GM23338 (cell line): Measurements from ENCODE around the gene CDH15. TPM values are rescaled to one million over a fixed set of nuclear protein-coding genes. Genes with fewer than 3 reads are reported as not detected.

Experiments used
- ATAC-seq: fragments of 200-7000 bp; cut with Tn5 transposase; 3 replicates; pipeline ENCODE4 v1.9.1; 2020
- DNase-seq: peaks from one replicate; pipeline ENCODE4 v3.0.0-alpha.2; 2015; ENCODE audit warnings: low spot score
- H2AFZ ChIP-seq: fragments of 200-600 bp; sonication (generic); 2 replicates; pipeline ENCODE4 v1.8.0; 2016; ENCODE audit warnings: antibody characterized with exemption, mild to moderate bottlenecking, moderate library complexity
- H3F3A ChIP-seq: fragments of 200-600 bp; sonication (generic); replicated peaks from 2 replicates; pipeline ENCODE4 v1.8.0; 2017; ENCODE audit warnings: antibody characterized with exemption, mixed run types, low read depth
- H3K27ac ChIP-seq: fragments of 200-600 bp; sonication (generic); 2 replicates; pipeline ENCODE4 v1.6.1; 2016; ENCODE audit warnings: low read depth
- H3K27me3 ChIP-seq: fragments of 200-600 bp; sonication (generic); 2 replicates; pipeline ENCODE4 v1.8.0; 2016; ENCODE audit warnings: mild to moderate bottlenecking, mixed run types, moderate library complexity; ENCODE audit not compliant: insufficient read depth
- H3K36me3 ChIP-seq: fragments of 200-600 bp; sonication (generic); 2 replicates; pipeline ENCODE4 v1.8.0; 2016; ENCODE audit warnings: mild to moderate bottlenecking; ENCODE audit not compliant: insufficient read depth
- H3K4me1 ChIP-seq: fragments of 200-600 bp; sonication (generic); 2 replicates; pipeline ENCODE4 v1.8.0; 2016; ENCODE audit warnings: mild to moderate bottlenecking, moderate library complexity; ENCODE audit not compliant: insufficient read depth
- H3K4me2 ChIP-seq: fragments of 200-600 bp; sonication (generic); 2 replicates; pipeline ENCODE4 v1.7.1; 2017; ENCODE audit warnings: mixed run types
- H3K4me3 ChIP-seq: fragments of 200-600 bp; sonication (generic); 2 replicates; pipeline ENCODE4 v1.6.1; 2016; ENCODE audit warnings: mixed run types
- H3K79me2 ChIP-seq: fragments of 200-600 bp; sonication (generic); replicated peaks from 2 replicates; pipeline ENCODE4 v1.8.0; 2017; ENCODE audit warnings: mild to moderate bottlenecking; ENCODE audit not compliant: insufficient read depth
- H3K9me2 ChIP-seq: fragments of 200-600 bp; sonication (generic); 2 replicates; pipeline ENCODE4 v1.8.0; 2017; ENCODE audit not compliant: insufficient read depth
- H4K20me1 ChIP-seq: fragments of 200-600 bp; sonication (generic); replicated peaks from 2 replicates; pipeline ENCODE4 v1.8.0; 2017; ENCODE audit warnings: mild to moderate bottlenecking; ENCODE audit not compliant: insufficient read depth
- H3K27ac Mint-ChIP-seq: 2 replicates; pipeline ENCODE4 v1.8.0; 2020; ENCODE audit warnings: inconsistent platforms, mild to moderate bottlenecking, moderate library complexity, mixed read lengths
- H3K27me3 Mint-ChIP-seq: 3 replicates; pipeline ENCODE4 v1.8.0; 2022; ENCODE audit warnings: low read depth, mild to moderate bottlenecking, moderate library complexity, mixed read lengths, inconsistent platforms; ENCODE audit not compliant: insufficient read depth, poor library complexity
- H3K36me3 Mint-ChIP-seq: 3 replicates; pipeline ENCODE4 v1.8.0; 2021; ENCODE audit warnings: low read depth, mild to moderate bottlenecking, inconsistent platforms, moderate library complexity, mixed read lengths
- H3K4me1 Mint-ChIP-seq: 3 replicates; pipeline ENCODE4 v1.8.0; 2020; ENCODE audit warnings: mild to moderate bottlenecking, inconsistent platforms, mixed read lengths
- H3K4me3 Mint-ChIP-seq: 3 replicates; pipeline ENCODE4 v1.8.0; 2021; ENCODE audit warnings: moderate library complexity, mild to moderate bottlenecking, inconsistent platforms, mixed read lengths
- H3K9me3 Mint-ChIP-seq: 3 replicates; pipeline ENCODE4 v1.8.0; 2020; ENCODE audit warnings: moderate library complexity, mild to moderate bottlenecking, inconsistent platforms, mixed read lengths
- CREB1 ChIP-seq: fragments of 250-450 bp; sonication (Bioruptor Pico); IDR thresholded peaks from 2 replicates; pipeline ENCODE4 v1.5.0; 2020; ENCODE audit warnings: low read depth, mild to moderate bottlenecking, moderate library complexity
- CTCF ChIP-seq, 2 experiments: fragments of 200-600 bp in 1 of 2; sonication (generic) in 1 of 2; conservative IDR thresholded peaks; 2 replicates each; pipeline versions ENCODE4 v1.5.1 to v1.6.1; 2016 to 2017; ENCODE audit warnings: antibody characterized with exemption in 2 of 2, low read depth in 2 of 2, mild to moderate bottlenecking in 2 of 2, moderate library complexity in 1 of 2
- ETS1 ChIP-seq: IDR thresholded peaks from 2 replicates; pipeline ENCODE4 v1.6.1; 2016; ENCODE audit warnings: antibody characterized with exemption
- EZH2 ChIP-seq: fragments of 200-600 bp; sonication (generic); IDR thresholded peaks from one replicate; pipeline ENCODE4 v1.8.0; 2017; ENCODE audit warnings: antibody characterized with exemption, mild to moderate bottlenecking, low read depth; ENCODE audit not compliant: unreplicated experiment
- EZH2phosphoT487 ChIP-seq: fragments of 200-600 bp; sonication (generic); IDR thresholded peaks from one replicate; pipeline ENCODE4 v1.8.1; 2018; ENCODE audit warnings: antibody characterized with exemption; ENCODE audit not compliant: unreplicated experiment
- JUNB ChIP-seq: IDR thresholded peaks from one replicate; pipeline ENCODE4 v1.6.1; 2016; ENCODE audit warnings: antibody characterized with exemption; ENCODE audit not compliant: unreplicated experiment
- NANOG ChIP-seq: IDR thresholded peaks from 2 replicates; pipeline ENCODE4 v1.6.1; 2016; ENCODE audit warnings: antibody characterized with exemption, borderline replicate concordance
- POLR2AphosphoS5 ChIP-seq: IDR thresholded peaks from 2 replicates; pipeline ENCODE4 v1.6.1; 2016; ENCODE audit warnings: antibody characterized with exemption, low read depth
- REST ChIP-seq: IDR thresholded peaks from one replicate; pipeline ENCODE4 v1.6.1; 2018; ENCODE audit warnings: antibody characterized with exemption; ENCODE audit not compliant: unreplicated experiment
- STAT1 ChIP-seq: IDR thresholded peaks from one replicate; pipeline ENCODE4 v1.6.1; 2016; ENCODE audit warnings: antibody characterized with exemption; ENCODE audit not compliant: unreplicated experiment
- ZNF114 ChIP-seq: fragments of 250-450 bp; sonication (Bioruptor Pico); IDR thresholded peaks from 2 replicates; pipeline ENCODE4 v1.5.0; 2020; ENCODE audit warnings: mild to moderate bottlenecking, moderate library complexity
- ZNF331 ChIP-seq: fragments of 250-450 bp; sonication (Bioruptor Pico); IDR thresholded peaks from 2 replicates; pipeline ENCODE4 v1.5.0; 2020; ENCODE audit warnings: low read depth, mild to moderate bottlenecking, moderate library complexity
- ZNF462 ChIP-seq: fragments of 250-450 bp; sonication (Bioruptor Pico); IDR thresholded peaks from 2 replicates; pipeline ENCODE4 v1.5.0; 2020; ENCODE audit warnings: mild to moderate bottlenecking, moderate library complexity
- polyA plus RNA-seq: library from polyadenylated mRNA; unstranded; fragments of >200 nt; fragmentation: Nextera tagmentation; extraction: Ambion mirVana; gene quantifications from 2 replicates; pipeline ENCODE4 v1.2.1, GENCODE V29; 2016
- total RNA-seq: library from RNA; depleted of rRNA; stranded (reverse); fragments of >200 nt; shearing (Covaris generic); gene quantifications from 2 replicates; pipeline ENCODE4 v1.2.3, GENCODE V29; 2014

Gene CDH15
- total and polyA plus RNA-seq, 2 experiments from 2014 or later = 0.61 to 1.0 TPM

GRCh38 chr16:89144681-89145080, 26.9 kb upstream of the CDH15 start:
- DNase-seq (no peak), ATAC-seq (no peak)
- TF ChIP-seq POLR2AphosphoS5 = no peak
- no peak for TF ChIP-seq ZNF331 (CRISPR knock-in tag)
- no peak for TF ChIP-seq NANOG
- no peak for TF ChIP-seq STAT1
- TF ChIP-seq ZNF462 (CRISPR knock-in tag) = no peak
- TF ChIP-seq ETS1 = no peak
- no peak for TF ChIP-seq REST
- no peak for TF ChIP-seq CREB1
- TF ChIP-seq ZNF114 (CRISPR knock-in tag) = no peak
- no peak for TF ChIP-seq JUNB
- TF ChIP-seq EZH2 = no peak
- TF ChIP-seq CTCF (conservative IDR thresholded peaks at IDR 0.05; ENCODE audit: low read depth in 2 of 2) = no peak
- no peak for TF ChIP-seq EZH2phosphoT487
- Histone ChIP-seq H3K79me2 (no peaks in the 10 kb centered on the region), H2AFZ (no peak overlapping the region), H3F3A (no peaks in the 10 kb centered on the region), H4K20me1 (no peaks in the 10 kb centered on the region), H3K4me3 (no peak overlapping the region), H3K27ac (no peak overlapping the region), H3K27me3 (no peaks in the 10 kb centered on the region), H3K4me1 (no peaks in the 10 kb centered on the region), H3K36me3 (peaks cover 5% of the 10 kb centered on the region; the same call in 1 of the 2 replicates), H3K9me2 (no peaks in the 10 kb centered on the region; the same call in 1 of the 2 replicates), H3K4me2 (no peak overlapping the region)
- Mint-ChIP-seq H3K9me3 (peaks cover 29% of the 10 kb centered on the region), H3K4me1 (no peaks in the 10 kb centered on the region), H3K4me3 (no peak overlapping the region), H3K27me3 (peaks cover 4% of the 10 kb centered on the region), H3K27ac (no peak overlapping the region), H3K36me3 (peaks cover 41% of the 10 kb centered on the region)
